Measurements from ENCODE around the gene UBE2Q2.

- no peak for TF ChIP-seq CTCF (IDR thresholded peaks at IDR 0.05)
- no peak for TF ChIP-seq POLR2AphosphoS5 (IDR thresholded peaks at IDR 0.05; ENCODE audit: insufficient read depth in 1 of 2, low read depth in 1 of 2)
- TF ChIP-seq POLR2A (IDR thresholded peaks at IDR 0.05), result no peak
Observed at GRCh38 chr15:75814794-75815193, 28.5 kb upstream of the UBE2Q2 start.

Measured in vagina (tissue), 2 donors.